ENCODE results near the gene BCHE. TPM values are rescaled to one million over a fixed set of nuclear protein-coding genes. Genes with fewer than 3 reads are reported as not detected.
A peak's percentile ranks its signal among the peaks of the same experiment; 100 is the strongest.

BCHE gene
- total and polyA plus RNA-seq, 8 donors: 6.6 to 49.7 (median 38.0) TPM

DNA sequence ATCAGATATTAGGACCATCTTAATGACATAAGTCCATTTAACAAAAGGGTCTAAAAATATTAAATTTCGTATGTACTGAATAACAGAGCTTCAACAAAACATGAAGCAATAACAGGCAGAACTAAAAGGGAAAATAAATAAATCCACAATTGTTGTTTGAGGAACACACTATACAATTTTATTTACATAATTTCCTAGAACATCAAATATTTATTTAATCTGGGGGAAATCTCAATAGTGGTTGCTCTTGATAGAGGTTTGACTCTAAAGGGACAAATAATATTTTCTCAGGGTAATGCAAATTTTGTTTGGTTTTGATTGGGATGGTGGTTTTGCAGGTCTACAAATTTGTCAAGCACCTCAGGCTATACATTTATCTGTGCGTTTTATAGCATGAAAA lies 90.3 kb downstream of the BCHE start:
- intact Hi-C loops (cut with DNase I): no loop called here
- TF ChIP-seq CTCF (IDR thresholded peaks at IDR 0.05): no peak
- Histone ChIP-seq H3K27me3 (no peaks in the 10 kb centered on the region), H3K36me3 (no peaks in the 10 kb centered on the region), H3K4me3 (no peak overlapping the region), H3K9me3 (no peaks in the 10 kb centered on the region), H3K27ac (no peak overlapping the region), H3K4me1 (no peaks in the 10 kb centered on the region)
- ATAC-seq: no peak
- no peak for DNase-seq

- no peak overlapping the region for H3K27ac ChIP-seq
- no peaks in the 10 kb centered on the region for H3K36me3 ChIP-seq
- H3K4me3 ChIP-seq: no peak overlapping the region
- intact Hi-C loops (cut with DNase I): no loop called here
- H3K27me3 ChIP-seq: no peaks in the 10 kb centered on the region
- DNase-seq (no peak), ATAC-seq (no peak)
- TF ChIP-seq CTCF (IDR thresholded peaks at IDR 0.05): no peak
- no peaks in the 10 kb centered on the region for H3K9me3 ChIP-seq
- H3K4me1 ChIP-seq: no peaks in the 10 kb centered on the region
These were observed 93.2 kb downstream of the BCHE start for GRCh38 chr3:165744025-165744424.

DNA sequence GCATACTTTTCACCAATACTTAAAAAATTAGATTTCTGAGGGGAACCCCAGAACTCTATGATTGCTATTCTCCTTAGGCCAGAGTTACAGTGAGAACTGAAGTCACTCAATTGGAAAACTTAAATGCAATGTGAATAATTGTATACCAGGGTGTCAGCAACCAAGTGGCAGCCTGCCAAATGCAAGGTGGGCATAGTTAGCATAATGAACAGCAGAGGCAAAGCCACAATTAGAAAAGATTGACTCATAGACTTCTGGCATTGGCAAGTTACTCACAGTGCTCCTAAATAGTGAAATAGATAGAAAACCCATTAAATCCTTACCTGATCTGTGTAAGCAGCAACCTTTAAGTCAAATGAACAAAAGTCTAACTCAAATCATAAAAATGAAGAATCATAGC lies 94.9 kb downstream of the BCHE start:
- ATAC-seq (no peak), DNase-seq (no peak)
- TF ChIP-seq CTCF (IDR thresholded peaks at IDR 0.05): no peak
- H3K4me3 ChIP-seq: no peak overlapping the region
- no peaks in the 10 kb centered on the region for H3K4me1 ChIP-seq
- H3K27ac ChIP-seq: no peak overlapping the region
- no peaks in the 10 kb centered on the region for H3K27me3 ChIP-seq
- intact Hi-C loops (cut with DNase I): no loop called here
- H3K9me3 ChIP-seq: no peaks in the 10 kb centered on the region
- no peaks in the 10 kb centered on the region for H3K36me3 ChIP-seq

GRCh38 chr3:165729756-165730155 lies 107.5 kb downstream of the BCHE start:
- Histone ChIP-seq H3K9me3 (no peaks in the 10 kb centered on the region), H3K36me3 (no peaks in the 10 kb centered on the region), H3K27ac (no peak overlapping the region), H3K4me3 (no peak overlapping the region), H3K4me1 (no peaks in the 10 kb centered on the region), H3K27me3 (no peaks in the 10 kb centered on the region)
- ATAC-seq (no peak), DNase-seq (no peak)
- intact Hi-C loops (cut with DNase I): no loop called here
- TF ChIP-seq CTCF (IDR thresholded peaks at IDR 0.05): no peak

DNA sequence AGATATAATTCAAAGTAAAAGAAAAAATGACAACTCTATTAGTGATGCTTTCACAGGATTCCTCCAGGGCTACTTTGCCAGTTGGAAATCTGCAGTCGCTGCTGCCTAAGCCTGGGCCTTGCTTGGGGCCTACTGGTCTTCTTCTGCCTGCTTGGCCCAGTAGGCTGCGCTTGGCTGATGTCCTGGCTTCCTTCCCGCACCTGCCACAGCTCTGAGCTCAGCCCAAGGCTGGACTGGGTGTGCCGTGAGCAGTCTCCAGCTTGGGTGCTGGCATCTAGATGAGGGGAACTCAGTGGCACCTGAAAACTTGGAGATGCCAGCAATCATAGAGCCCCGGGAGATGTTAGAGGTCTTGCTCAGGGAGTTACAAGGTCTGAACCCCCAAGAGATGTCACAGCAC lies 108.3 kb downstream of the BCHE start:
- H3K4me1 ChIP-seq: no peaks in the 10 kb centered on the region
- H3K36me3 ChIP-seq: no peaks in the 10 kb centered on the region
- ATAC-seq (no peak), DNase-seq (peak in 1 of 4 donors; percentile 41)
- H3K9me3 ChIP-seq: no peaks in the 10 kb centered on the region
- no peak overlapping the region for H3K4me3 ChIP-seq
- H3K27me3 ChIP-seq: no peaks in the 10 kb centered on the region
- intact Hi-C loops (cut with DNase I): no loop called here
- no peak overlapping the region for H3K27ac ChIP-seq
- no peak for TF ChIP-seq CTCF (IDR thresholded peaks at IDR 0.05)
